Smooth muscle cell (in vitro differentiated cells): ENCODE data around the gene CDT1. TPM values are rescaled to one million over a fixed set of nuclear protein-coding genes. Genes with fewer than 3 reads are reported as not detected.

Experiments
- DNase-seq: peaks from one replicate; lab custom pipeline; 2025; ENCODE audit not compliant: unreplicated experiment; lab: John Stamatoyannopoulos, UW
- H2AFZ ChIP-seq: fragments of 200-600 bp; sonication (generic); 2 replicates; pipeline ENCODE4 v1.6.0; 2016; ENCODE audit warnings: antibody characterized with exemption, low read depth, mild to moderate bottlenecking
- H3F3A ChIP-seq: fragments of 200-600 bp; sonication (generic); 2 replicates; pipeline ENCODE4 v1.6.0; 2017; ENCODE audit warnings: antibody characterized with exemption, low read depth
- H3K27ac ChIP-seq: fragments of 200-600 bp; sonication (generic); 2 replicates; pipeline ENCODE4 v1.5.1; 2016; ENCODE audit warnings: low read depth, mild to moderate bottlenecking
- H3K27me3 ChIP-seq: fragments of 200-600 bp; sonication (generic); 2 replicates; pipeline ENCODE4 v1.6.1; 2016; ENCODE audit warnings: low read depth, mild to moderate bottlenecking
- H3K36me3 ChIP-seq: fragments of 200-600 bp; sonication (generic); 2 replicates; pipeline ENCODE4 v1.5.1; 2016; ENCODE audit warnings: low read depth
- H3K4me1 ChIP-seq: fragments of 200-600 bp; sonication (generic); 2 replicates; pipeline ENCODE4 v1.5.1; 2016; ENCODE audit warnings: low read depth
- H3K4me2 ChIP-seq: fragments of 200-600 bp; sonication (generic); 2 replicates; pipeline ENCODE4 v1.6.0; 2016; ENCODE audit warnings: mild to moderate bottlenecking
- H3K4me3 ChIP-seq: fragments of 200-600 bp; sonication (generic); 2 replicates; pipeline ENCODE4 v1.5.1; 2016; ENCODE audit warnings: mild to moderate bottlenecking
- H3K79me2 ChIP-seq: fragments of 200-600 bp; sonication (generic); 2 replicates; pipeline ENCODE4 v1.6.0; 2016; ENCODE audit warnings: low read depth, mild to moderate bottlenecking
- H3K9ac ChIP-seq: fragments of 200-600 bp; sonication (generic); 2 replicates; pipeline ENCODE4 v1.6.0; 2016; ENCODE audit warnings: low read depth
- H3K9me3 ChIP-seq: fragments of 200-600 bp; sonication (generic); replicated peaks from 2 replicates; pipeline ENCODE4 v1.5.1; 2016; ENCODE audit warnings: low read depth
- H4K20me1 ChIP-seq: fragments of 200-600 bp; sonication (generic); 2 replicates; pipeline ENCODE4 v1.6.0; 2016; ENCODE audit warnings: low read depth
- WGBS: methylation state at CpG from one replicate; pipeline ENCODE4 v1.1.7; 2016; ENCODE audit warnings: low lambda C conversion rate; 5-methylcytosine and 5-hydroxymethylcytosine counted together
- polyA plus RNA-seq: library from polyadenylated mRNA; unstranded; fragments of >200 nt; fragmentation: Nextera tagmentation; extraction: Ambion mirVana; gene quantifications from 2 replicates; pipeline ENCODE4 v1.2.1, GENCODE V29; 2016
- total RNA-seq: library from RNA; depleted of rRNA; stranded (reverse); fragments of >200 nt; gene quantifications from 2 replicates; pipeline ENCODE4 v1.2.3, GENCODE V29; 2014
- TF ChIP-seq, protein P1 (sequence below): fragments of 200-600 bp; sonication (generic); IDR thresholded peaks from 2 replicates; pipeline ENCODE4 v1.5.1; 2017; ENCODE audit warnings: borderline replicate concordance, mild to moderate bottlenecking, antibody characterized with exemption; ENCODE audit not compliant: insufficient read depth, poor library complexity, severe bottlenecking

CDT1 gene
- total and polyA plus RNA-seq, 2 experiments from 2014 or later, result 5.3 to 13.3 TPM

DNA sequence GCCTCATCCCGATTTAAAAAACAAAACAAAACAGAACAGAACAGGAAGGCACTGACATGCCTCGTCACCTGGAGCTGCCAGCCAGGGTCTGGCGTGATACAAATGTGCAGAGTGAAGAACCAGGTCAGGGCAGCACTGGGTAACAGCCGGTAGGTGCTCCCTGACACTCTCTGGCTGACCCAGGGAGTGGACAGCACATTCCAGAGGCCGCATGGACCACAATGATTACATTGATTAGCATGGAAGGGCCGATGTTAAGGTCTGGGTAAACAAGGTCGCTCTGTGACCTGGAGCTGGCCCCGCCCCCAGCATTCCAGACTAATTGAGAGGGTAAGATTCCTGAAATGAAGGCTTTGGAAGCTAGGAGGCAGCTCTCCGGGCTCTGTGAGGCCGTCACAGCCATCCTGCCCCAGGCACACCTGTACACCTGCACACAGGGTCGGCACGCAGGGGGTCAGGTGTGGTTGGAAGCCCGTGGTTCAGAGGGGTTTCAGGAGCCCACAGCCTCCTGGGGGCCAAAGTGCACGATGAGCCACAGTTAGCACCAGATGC lies 40.0 kb upstream of the CDT1 start:
- DNase-seq, result no peak
- no peaks in the 10 kb centered on the region for H3K36me3 ChIP-seq
- peak overlapping the region; percentile 13 for H3K9ac ChIP-seq
- peaks cover 81% of the 10 kb centered on the region for H3K79me2 ChIP-seq
- no peaks in the 10 kb centered on the region for H3K27me3 ChIP-seq
- peaks cover 98% of the 10 kb centered on the region for H4K20me1 ChIP-seq
- TF ChIP-seq, protein P1, sequence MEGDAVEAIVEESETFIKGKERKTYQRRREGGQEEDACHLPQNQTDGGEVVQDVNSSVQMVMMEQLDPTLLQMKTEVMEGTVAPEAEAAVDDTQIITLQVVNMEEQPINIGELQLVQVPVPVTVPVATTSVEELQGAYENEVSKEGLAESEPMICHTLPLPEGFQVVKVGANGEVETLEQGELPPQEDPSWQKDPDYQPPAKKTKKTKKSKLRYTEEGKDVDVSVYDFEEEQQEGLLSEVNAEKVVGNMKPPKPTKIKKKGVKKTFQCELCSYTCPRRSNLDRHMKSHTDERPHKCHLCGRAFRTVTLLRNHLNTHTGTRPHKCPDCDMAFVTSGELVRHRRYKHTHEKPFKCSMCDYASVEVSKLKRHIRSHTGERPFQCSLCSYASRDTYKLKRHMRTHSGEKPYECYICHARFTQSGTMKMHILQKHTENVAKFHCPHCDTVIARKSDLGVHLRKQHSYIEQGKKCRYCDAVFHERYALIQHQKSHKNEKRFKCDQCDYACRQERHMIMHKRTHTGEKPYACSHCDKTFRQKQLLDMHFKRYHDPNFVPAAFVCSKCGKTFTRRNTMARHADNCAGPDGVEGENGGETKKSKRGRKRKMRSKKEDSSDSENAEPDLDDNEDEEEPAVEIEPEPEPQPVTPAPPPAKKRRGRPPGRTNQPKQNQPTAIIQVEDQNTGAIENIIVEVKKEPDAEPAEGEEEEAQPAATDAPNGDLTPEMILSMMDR, result no peak
- H3K4me2 ChIP-seq, result no peak overlapping the region
- 48% methylated on average over 14 of the region's 14 CpGs for WGBS
- no peaks in the 10 kb centered on the region for H3K9me3 ChIP-seq
- H3K27ac ChIP-seq, result peak overlapping the region; percentile 70
- no peak overlapping the region for H2AFZ ChIP-seq
- H3K4me3 ChIP-seq, result no peak overlapping the region
- peaks cover 26% of the 10 kb centered on the region for H3K4me1 ChIP-seq
- no peaks in the 10 kb centered on the region for H3F3A ChIP-seq

DNA sequence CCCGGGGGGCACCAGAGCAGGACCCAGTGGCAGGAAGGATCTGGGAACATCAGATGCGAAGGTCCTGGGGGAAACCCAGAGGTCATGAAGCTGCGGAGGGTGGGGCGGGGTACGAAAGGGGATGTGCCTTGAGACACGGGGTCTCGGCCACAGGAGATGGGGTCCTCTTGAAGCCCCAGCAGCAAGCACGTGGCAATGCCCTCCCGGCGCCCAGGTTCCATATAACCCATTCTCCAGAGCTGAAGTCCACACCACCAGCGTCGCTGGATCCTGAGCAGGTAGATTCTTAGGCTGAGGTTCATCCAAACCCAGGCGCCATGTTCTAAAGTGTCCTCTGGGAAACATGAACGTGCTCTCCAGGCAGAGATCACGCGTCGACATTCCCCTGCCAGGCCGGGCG lies 39.5 kb upstream of the CDT1 start:
- WGBS, result 95% methylated on average over 19 of the region's 19 CpGs
- H4K20me1 ChIP-seq, result peaks cover 98% of the 10 kb centered on the region
- peak overlapping the region; percentile 13 for H3K9ac ChIP-seq
- no peaks in the 10 kb centered on the region for H3F3A ChIP-seq
- peak overlapping the region; percentile 70 for H3K27ac ChIP-seq
- no peaks in the 10 kb centered on the region for H3K36me3 ChIP-seq
- no peak overlapping the region for H3K4me2 ChIP-seq
- no peak overlapping the region for H2AFZ ChIP-seq
- H3K9me3 ChIP-seq, result no peaks in the 10 kb centered on the region
- no peak overlapping the region for H3K4me3 ChIP-seq
- TF ChIP-seq, protein P1, result no peak
- peaks cover 83% of the 10 kb centered on the region for H3K79me2 ChIP-seq
- H3K27me3 ChIP-seq, result no peaks in the 10 kb centered on the region
- DNase-seq, result no peak
- peaks cover 25% of the 10 kb centered on the region for H3K4me1 ChIP-seq

DNA sequence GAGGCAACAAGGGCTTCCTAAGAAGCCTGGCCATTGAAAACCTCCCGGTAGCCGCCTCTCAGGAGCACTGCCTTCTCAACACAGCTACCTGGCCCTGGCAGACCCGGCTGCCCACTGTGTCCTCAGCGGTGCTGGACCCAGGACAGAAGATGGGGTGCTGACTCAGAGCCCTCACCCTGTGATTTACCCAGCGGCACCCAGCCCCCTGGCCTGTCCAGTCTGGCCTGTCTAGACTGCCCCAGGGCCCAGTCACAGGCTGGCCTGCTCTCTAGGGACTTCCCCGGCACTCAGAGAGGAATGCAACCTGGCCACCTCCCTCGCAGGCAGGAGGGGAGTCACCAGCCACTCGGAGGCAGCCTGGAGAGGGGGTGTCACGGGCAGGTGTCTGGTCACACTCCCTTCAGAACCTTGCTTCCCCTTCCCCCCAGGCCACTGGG lies 38.7 kb upstream of the CDT1 start:
- peak overlapping the region; percentile 59 for H3K9ac ChIP-seq
- peak overlapping the region; percentile 70 for H3K27ac ChIP-seq

More for the DNA sequence above, 38.7 kb upstream of the CDT1 start:
- TF ChIP-seq, protein P1, result no peak
- no peak overlapping the region for H3K4me3 ChIP-seq
- no peaks in the 10 kb centered on the region for H3F3A ChIP-seq
- DNase-seq, result no peak
- H4K20me1 ChIP-seq, result peaks cover 98% of the 10 kb centered on the region
- H3K4me2 ChIP-seq, result no peak overlapping the region
- 61% methylated on average over 9 of the region's 9 CpGs for WGBS
- H3K4me1 ChIP-seq, result peaks cover 26% of the 10 kb centered on the region
- H3K79me2 ChIP-seq, result peaks cover 89% of the 10 kb centered on the region
- H2AFZ ChIP-seq, result no peak overlapping the region
- H3K36me3 ChIP-seq, result no peaks in the 10 kb centered on the region
- no peaks in the 10 kb centered on the region for H3K27me3 ChIP-seq
- no peaks in the 10 kb centered on the region for H3K9me3 ChIP-seq
